GM12878 (cell line): ENCODE measurements around the gene POFUT2. TPM values are rescaled to one million over a fixed set of nuclear protein-coding genes. Genes with fewer than 3 reads are reported as not detected.

Source experiments
- ATAC-seq: fragments of 200-7000 bp; cut with Tn5 transposase; 3 replicates; pipeline ENCODE4 v1.9.1; 2020; ENCODE audit warnings: mild to moderate bottlenecking, moderate library complexity
- BruUV-seq: library from RNA; stranded (reverse); fragments of 400-500 nt; replicated peaks from 2 replicates; lab custom pipeline; 2021; lab: Mats Ljungman, UMichigan
- CTCF ChIA-PET: fragments of 300-600 bp; sonication (Branson Sonifier 250); formaldehyde crosslinking; extraction: SDS; loops from one replicate; lab custom pipeline; 2021; ENCODE audit warnings: inconsistent platforms; lab: Yijun Ruan, JAX
- POLR2A ChIA-PET: fragments of 350-600 bp; formaldehyde crosslinking; extraction: SDS; loops from one replicate; lab custom pipeline; 2021; ENCODE audit warnings: inconsistent platforms; lab: Charles Lee
- RAD21 ChIA-PET: fragments of 300-600 bp; sonication (Branson Sonifier 250); formaldehyde crosslinking; loops from one replicate; lab custom pipeline; 2023; ENCODE audit warnings: antibody characterized with exemption; ENCODE audit not compliant: unreplicated experiment; lab: Charles Lee
- SMC1A ChIA-PET: fragments of 300-600 bp; sonication (Branson Sonifier 250); formaldehyde crosslinking; loops from one replicate; lab custom pipeline; 2023; ENCODE audit not compliant: unreplicated experiment, uncharacterized antibody; lab: Charles Lee
- DNase-seq: peaks from one replicate; pipeline ENCODE4 v3.0.0-alpha.2; 2011; ENCODE audit warnings: low read depth, low spot score
- FAIRE-seq: peaks from 3 replicates; lab custom pipeline; 2011; peaks lifted over from hg19 to GRCh38; lab: Jason Lieb, UNC
- H2AFZ ChIP-seq: 2 replicates; pipeline ENCODE4 v1.6.0; 2011; ENCODE audit warnings: low read depth, low read length, control low read depth; ENCODE audit not compliant: control insufficient read depth
- H3K27ac ChIP-seq: 2 replicates; pipeline ENCODE4 v1.5.1; 2011; ENCODE audit warnings: control low read depth; ENCODE audit not compliant: control insufficient read depth, insufficient read depth
- H3K27me3 ChIP-seq, 2 experiments: replicated peaks in 1 of 2; 2 replicates each; pipeline versions ENCODE4 v1.6.0 to v1.6.1; 2011; ENCODE audit warnings: low read length in 1 of 2; ENCODE audit not compliant: control insufficient read depth in 2 of 2, insufficient read depth in 2 of 2
- H3K36me3 ChIP-seq, 2 experiments: 2 replicates each; pipeline ENCODE4 v1.5.1; 2011; ENCODE audit warnings: low read length in 1 of 2; ENCODE audit not compliant: control insufficient read depth in 2 of 2, insufficient read depth in 2 of 2
- H3K4me1 ChIP-seq: 2 replicates; pipeline ENCODE4 v1.6.1; 2011; ENCODE audit warnings: mild to moderate bottlenecking, low read length, moderate library complexity, mixed read lengths; ENCODE audit not compliant: control insufficient read depth, insufficient read depth
- H3K4me2 ChIP-seq: 2 replicates; pipeline ENCODE4 v1.6.0; 2011; ENCODE audit warnings: control low read depth; ENCODE audit not compliant: control insufficient read depth, insufficient read depth
- H3K4me3 ChIP-seq: fragments of 200-600 bp; sonication (generic); 2 replicates; pipeline ENCODE4 v1.5.1; 2016
- H3K79me2 ChIP-seq: 2 replicates; pipeline ENCODE4 v1.6.0; 2011; ENCODE audit warnings: low read length; ENCODE audit not compliant: control insufficient read depth, insufficient read depth
- H3K9ac ChIP-seq: 2 replicates; pipeline ENCODE4 v1.8.0; 2011; ENCODE audit warnings: low read length, control low read depth, mixed read lengths; ENCODE audit not compliant: control insufficient read depth, insufficient read depth
- H3K9me3 ChIP-seq: replicated peaks from 3 replicates; pipeline ENCODE4 v1.5.1; 2011; ENCODE audit warnings: mild to moderate bottlenecking, low read length; ENCODE audit not compliant: control insufficient read depth, insufficient read depth
- H4K20me1 ChIP-seq: 2 replicates; pipeline ENCODE4 v1.6.0; 2011; ENCODE audit not compliant: control insufficient read depth, insufficient read depth
- CREB1 ChIP-seq: IDR thresholded peaks from 2 replicates; pipeline ENCODE4 v1.6.1; 2012; ENCODE audit warnings: low read depth, mild to moderate bottlenecking, inconsistent platforms
- CTCF ChIP-seq, 3 experiments: IDR thresholded peaks in 2 of 3; conservative IDR thresholded peaks in 1 of 3; 2 replicates each; pipeline ENCODE4 v1.5.1; 2011; ENCODE audit warnings: low read depth in 3 of 3, low read length in 3 of 3, mild to moderate bottlenecking in 3 of 3, control low read depth in 2 of 3, moderate library complexity in 2 of 3, inconsistent platforms in 1 of 3, mixed read lengths in 1 of 3; ENCODE audit not compliant: control insufficient read depth in 2 of 3, insufficient read depth in 1 of 3; ENCODE audit errors: extremely low read depth in 1 of 3
- NBN ChIP-seq: fragments of 450-650 bp; IDR thresholded peaks from 2 replicates; pipeline ENCODE4 v1.6.1; 2016
- NR2C2 ChIP-seq: IDR thresholded peaks from 2 replicates; pipeline ENCODE4 v1.6.1; 2011; ENCODE audit warnings: borderline replicate concordance, low read depth; ENCODE audit not compliant: control insufficient read depth, insufficient read length
- PAX8 ChIP-seq: fragments of 450-650 bp; IDR thresholded peaks from 2 replicates; pipeline ENCODE4 v1.6.1; 2017; ENCODE audit warnings: mild to moderate bottlenecking, moderate library complexity
- SMAD5 ChIP-seq: IDR thresholded peaks from 2 replicates; pipeline ENCODE4 v1.6.1; 2016; ENCODE audit warnings: antibody characterized with exemption, low read depth
- SUPT20H ChIP-seq: IDR thresholded peaks from 2 replicates; pipeline ENCODE4 v1.6.1; 2011; ENCODE audit warnings: low read depth, mild to moderate bottlenecking, low read length, moderate library complexity, borderline replicate concordance; ENCODE audit not compliant: control insufficient read depth
- TARDBP ChIP-seq: IDR thresholded peaks from 2 replicates; pipeline ENCODE4 v1.6.1; 2016; ENCODE audit warnings: borderline replicate concordance
- ZBED1 ChIP-seq: IDR thresholded peaks from 2 replicates; pipeline ENCODE4 v1.6.1; 2016; ENCODE audit warnings: borderline replicate concordance
- ZBTB4 ChIP-seq: fragments of 450-650 bp; formaldehyde crosslinking; IDR thresholded peaks from 2 replicates; pipeline ENCODE4 v1.4.0; 2022; ENCODE audit warnings: mild to moderate bottlenecking, moderate library complexity
- ZNF24 ChIP-seq: fragments of 450-650 bp; IDR thresholded peaks from 2 replicates; pipeline ENCODE4 v1.6.1; 2017; ENCODE audit warnings: antibody characterized with exemption, mild to moderate bottlenecking
- ZNF622 ChIP-seq: fragments of 450-650 bp; IDR thresholded peaks from 2 replicates; pipeline ENCODE4 v1.6.1; 2017; ENCODE audit warnings: mild to moderate bottlenecking, inconsistent platforms
- WGBS: methylation state at CpG from one replicate; pipeline ENCODE4 v1.1.6; 2016; ENCODE audit warnings: low lambda C conversion rate; ENCODE audit not compliant: insufficient replicate concordance, insufficient coverage; ENCODE audit errors: missing lambda C conversion rate; 5-methylcytosine and 5-hydroxymethylcytosine counted together
- in situ Hi-C: fragments of 300-500 bp; cut with MboI; formaldehyde crosslinking; loops from 9 replicates; pipeline ENCODE4 v1.14.3; 2018; ENCODE audit warnings: mixed read lengths
- intact Hi-C: fragments of 100-400 bp; cut with micrococcal nuclease; formaldehyde crosslinking; loops from one replicate; pipeline ENCODE4 v1.14.2; 2022; ENCODE audit not compliant: unreplicated experiment
- polyA plus RNA-seq, 11 experiments: library from polyadenylated mRNA; depleted of rRNA in 4 of 11; unstranded in 6 of 11; stranded (reverse) in 5 of 11; fragments of >200 nt; fragmentation: Nextera tagmentation in 4 of 11; fragmentation: Illumina TruSeq in 1 of 11; extraction: Ambion mirVana in 4 of 11; extraction: Trizol in 1 of 11; gene quantifications; 1 replicate in 1 of 11; 2 replicates in 10 of 11; pipeline versions ENCODE4 v1.2.1 to v1.2.3, GENCODE V29; 2011 to 2016; ENCODE audit warnings: inconsistent platforms in 2 of 11, missing spikeins in 2 of 11, low read depth in 1 of 11
- total RNA-seq, 4 experiments: library from RNA; depleted of rRNA in 3 of 4; stranded (reverse); fragments of >200 nt in 3 of 4; fragmentation: Illumina TruSeq in 1 of 4; extraction: Trizol in 1 of 4; gene quantifications; 2 replicates each; pipeline versions ENCODE4 v1.2.1 to v1.2.3, GENCODE V29; 2013 to 2021
- TF ChIP-seq, protein P1 (sequence below): fragments of 450-650 bp; IDR thresholded peaks from 2 replicates; pipeline ENCODE4 v1.6.1; 2016; ENCODE audit warnings: mild to moderate bottlenecking
- TF ChIP-seq, protein P2 (sequence below): fragments of 150-350 bp; IDR thresholded peaks from 2 replicates; pipeline ENCODE4 v1.6.1; 2014; ENCODE audit warnings: mild to moderate bottlenecking, low read depth, low read length

The POFUT2 gene
- total and polyA plus RNA-seq, 10 of the 15 experiments (the other 5 are each of a cell fraction or from before 2014, with no cell fraction given), result 1.2 to 15.1 (median 6.8) TPM

GRCh38 chr21:45217010-45217409, 70.7 kb downstream of the POFUT2 start:
- intact Hi-C loops (no loop called here), in situ Hi-C loops (no loop called here)
- WGBS, result 0% methylated on average over 1 of the region's 1 CpG
- RAD21 ChIA-PET, result no interaction called here
- ATAC-seq (no peak), FAIRE-seq (no peak), DNase-seq (no peak)
- no peaks in the 10 kb centered on the region for H3K79me2 ChIP-seq
- BruUV-seq, result no TSS peak
- H3K9ac ChIP-seq, result no peak overlapping the region
- CTCF ChIA-PET, result no interaction called here
- no peak overlapping the region for H3K4me2 ChIP-seq
- no peak overlapping the region for H3K4me3 ChIP-seq
- H3K36me3 ChIP-seq, result no peaks in the 10 kb centered on the region
- POLR2A ChIA-PET, result no interaction called here
- no peaks in the 10 kb centered on the region for H4K20me1 ChIP-seq
- H3K27me3 ChIP-seq, result no peaks in the 10 kb centered on the region
- H3K9me3 ChIP-seq, result peaks cover 4% of the 10 kb centered on the region; the same call in 2 of the 3 replicates
- SMC1A ChIA-PET, result no interaction called here
- no peaks in the 10 kb centered on the region for H3K4me1 ChIP-seq
- H3K27ac ChIP-seq, result no peak overlapping the region
- no peak overlapping the region for H2AFZ ChIP-seq
- TF ChIP-seq ZNF24, result no peak
- TF ChIP-seq, protein P1, sequence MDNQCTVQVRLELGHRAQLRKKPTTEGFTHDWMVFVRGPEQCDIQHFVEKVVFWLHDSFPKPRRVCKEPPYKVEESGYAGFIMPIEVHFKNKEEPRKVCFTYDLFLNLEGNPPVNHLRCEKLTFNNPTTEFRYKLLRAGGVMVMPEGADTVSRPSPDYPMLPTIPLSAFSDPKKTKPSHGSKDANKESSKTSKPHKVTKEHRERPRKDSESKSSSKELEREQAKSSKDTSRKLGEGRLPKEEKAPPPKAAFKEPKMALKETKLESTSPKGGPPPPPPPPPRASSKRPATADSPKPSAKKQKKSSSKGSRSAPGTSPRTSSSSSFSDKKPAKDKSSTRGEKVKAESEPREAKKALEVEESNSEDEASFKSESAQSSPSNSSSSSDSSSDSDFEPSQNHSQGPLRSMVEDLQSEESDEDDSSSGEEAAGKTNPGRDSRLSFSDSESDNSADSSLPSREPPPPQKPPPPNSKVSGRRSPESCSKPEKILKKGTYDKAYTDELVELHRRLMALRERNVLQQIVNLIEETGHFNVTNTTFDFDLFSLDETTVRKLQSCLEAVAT, result no peak
- TF ChIP-seq CREB1, result no peak
- TF ChIP-seq PAX8, result no peak
- TF ChIP-seq ZBED1, result no peak
- no peak for TF ChIP-seq SMAD5
- TF ChIP-seq NBN, result no peak
- TF ChIP-seq SUPT20H, result no peak
- TF ChIP-seq, protein P2, sequence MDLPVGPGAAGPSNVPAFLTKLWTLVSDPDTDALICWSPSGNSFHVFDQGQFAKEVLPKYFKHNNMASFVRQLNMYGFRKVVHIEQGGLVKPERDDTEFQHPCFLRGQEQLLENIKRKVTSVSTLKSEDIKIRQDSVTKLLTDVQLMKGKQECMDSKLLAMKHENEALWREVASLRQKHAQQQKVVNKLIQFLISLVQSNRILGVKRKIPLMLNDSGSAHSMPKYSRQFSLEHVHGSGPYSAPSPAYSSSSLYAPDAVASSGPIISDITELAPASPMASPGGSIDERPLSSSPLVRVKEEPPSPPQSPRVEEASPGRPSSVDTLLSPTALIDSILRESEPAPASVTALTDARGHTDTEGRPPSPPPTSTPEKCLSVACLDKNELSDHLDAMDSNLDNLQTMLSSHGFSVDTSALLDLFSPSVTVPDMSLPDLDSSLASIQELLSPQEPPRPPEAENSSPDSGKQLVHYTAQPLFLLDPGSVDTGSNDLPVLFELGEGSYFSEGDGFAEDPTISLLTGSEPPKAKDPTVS, result no peak
- TF ChIP-seq ZNF622, result no peak
- TF ChIP-seq CTCF (IDR thresholded peaks at IDR 0.05 in 2 of 3, conservative IDR thresholded peaks at IDR 0.05 in 1 of 3; ENCODE audit: control insufficient read depth in 2 of 3, extremely low read depth in 1 of 3, insufficient read depth in 1 of 3, low read depth in 3 of 3, low read length in 3 of 3), result no peak
- TF ChIP-seq ZBTB4 (CRISPR knock-in tag), result no peak
- TF ChIP-seq NR2C2, result no peak
- TF ChIP-seq TARDBP, result no peak
